GM12872 (cell line): Measurements from ENCODE around the gene NPC1.

Experiments used
- CTCF ChIP-seq: IDR thresholded peaks from 3 replicates; pipeline ENCODE4 v1.5.1; 2011; ENCODE audit warnings: low read depth, mild to moderate bottlenecking, low read length, moderate library complexity; ENCODE audit not compliant: insufficient read depth

Gene NPC1

GRCh38 chr18:23521907-23522306, 64.4 kb downstream of the NPC1 start:
- no peak for TF ChIP-seq CTCF

- TF ChIP-seq CTCF = no peak
Observed at GRCh38 chr18:23521271-23521670, 65.0 kb downstream of the NPC1 start.

GRCh38 chr18:23519734-23520133, 66.6 kb downstream of the NPC1 start:
- TF ChIP-seq CTCF = no peak

GRCh38 chr18:23515911-23516546, 70.3 kb downstream of the NPC1 start:
- TF ChIP-seq CTCF = peak; percentile 96

GRCh38 chr18:23512641-23513040, 73.7 kb downstream of the NPC1 start:
- no peak for TF ChIP-seq CTCF

GRCh38 chr18:23506393-23506792, 79.9 kb downstream of the NPC1 start:
- TF ChIP-seq CTCF = no peak

GRCh38 chr18:23504720-23505119, 81.6 kb downstream of the NPC1 start:
- TF ChIP-seq CTCF = no peak
